Sigmoid colon (tissue), 7 donors: Measurements from ENCODE around the gene TFEB. TPM values are rescaled to one million over a fixed set of nuclear protein-coding genes. Genes with fewer than 3 reads are reported as not detected.

Experiments used
- DNase-seq: peaks from one replicate; pipeline ENCODE4 v3.0.0-alpha.2; 2019
- H3K27ac ChIP-seq, 4 donors: fragments of 200-600 bp; sonication (generic); one replicate each; pipeline ENCODE4 v1.5.1; 2016 to 2019; ENCODE audit warnings: mild to moderate bottlenecking in 1 of 4
- H3K27me3 ChIP-seq, 3 donors: fragments of 200-600 bp; sonication (generic); one replicate each; pipeline ENCODE4 v1.5.1; 2019; ENCODE audit warnings: mild to moderate bottlenecking in 1 of 3
- H3K36me3 ChIP-seq, 4 donors: fragments of 200-600 bp; sonication (generic); one replicate each; pipeline ENCODE4 v1.5.1; 2016 to 2019
- H3K4me1 ChIP-seq, 4 donors: fragments of 200-600 bp; sonication (generic); one replicate each; pipeline ENCODE4 v1.5.1; 2017 to 2019
- H3K4me3 ChIP-seq, 4 donors: fragments of 200-600 bp; sonication (generic); one replicate each; pipeline ENCODE4 v1.5.1; 2017 to 2019; ENCODE audit warnings: mild to moderate bottlenecking in 2 of 4, moderate library complexity in 1 of 4
- H3K9me3 ChIP-seq, 4 donors: fragments of 200-600 bp in 3 of 4; sonication (generic) in 3 of 4; one replicate each; pipeline versions ENCODE4 v1.5.1 to v1.6.1; 2013 to 2019
- CTCF ChIP-seq, 4 experiments: fragments of 450-650 bp in 3 of 4; fragments of 200-600 bp in 1 of 4; IDR thresholded peaks; one replicate each; pipeline ENCODE4 v1.5.1; 2016 to 2019; ENCODE audit warnings: antibody characterized with exemption in 4 of 4, mild to moderate bottlenecking in 3 of 4, moderate library complexity in 2 of 4
- EP300 ChIP-seq, 4 donors: sonication (generic); formaldehyde crosslinking; IDR thresholded peaks; one replicate each; pipeline ENCODE4 v1.6.1; 2017; ENCODE audit warnings: antibody characterized with exemption in 4 of 4
- POLR2A ChIP-seq, 2 donors: fragments of 450-650 bp; IDR thresholded peaks; one replicate each; pipeline ENCODE4 v1.6.1; 2016; ENCODE audit warnings: antibody characterized with exemption in 2 of 2, mild to moderate bottlenecking in 2 of 2, moderate library complexity in 2 of 2
- POLR2AphosphoS5 ChIP-seq, 4 donors: sonication (generic); formaldehyde crosslinking; IDR thresholded peaks; one replicate each; pipeline ENCODE4 v1.6.1; 2017; ENCODE audit warnings: antibody characterized with exemption in 4 of 4
- WGBS, 2 donors: extraction: QIAGEN DNeasy Blood & Tissue Kit; methylation state at CpG; one replicate each; pipeline ENCODE4 v1.1.7; 2013; 5-methylcytosine and 5-hydroxymethylcytosine counted together
- intact Hi-C: fragments of 100-400 bp; cut with DNase I; formaldehyde crosslinking; loops from one replicate; pipeline ENCODE4 v1.15.1; 2023
- polyA plus RNA-seq, 3 donors: library from polyadenylated mRNA; stranded (reverse); fragments of 200-250 nt; gene quantifications; one replicate each; pipeline ENCODE4 v1.2.3, GENCODE V29; 2013
- total RNA-seq, 4 donors: library from RNA; depleted of rRNA; stranded (reverse); fragments of >200 nt; gene quantifications; one replicate each; pipeline ENCODE4 v1.1.0, GENCODE V29; 2016
- donor health status: healthy with polysubstance abuse.
- donor health status: Bipolar disorder and iron deficiency.
- donor health status: healthy.

The TFEB gene
- total and polyA plus RNA-seq, 7 donors, result 21.0 to 40.9 (median 28.2) TPM

GRCh38 chr6:41704028-41704427, 31.4 kb downstream of the TFEB start:
- TF ChIP-seq POLR2A (IDR thresholded peaks at IDR 0.05), result no peak
- no peak for TF ChIP-seq EP300 (IDR thresholded peaks at IDR 0.05)
- TF ChIP-seq POLR2AphosphoS5 (IDR thresholded peaks at IDR 0.05), result no peak
- no peak for TF ChIP-seq CTCF (IDR thresholded peaks at IDR 0.05)
- WGBS, 2 donors, result 80 to 89% methylated on average over 7 of the region's 7 CpGs
- H3K9me3 ChIP-seq, result no peaks in the 10 kb centered on the region
- H3K36me3 ChIP-seq, result peaks cover 0 to 8% (median 2%) of the 10 kb centered on the region in 4 donors
- H3K4me1 ChIP-seq, result peaks cover 0 to 72% (median 59%) of the 10 kb centered on the region in 4 donors
- intact Hi-C loops, result no loop called here
- no peak overlapping the region for H3K4me3 ChIP-seq
- H3K27ac ChIP-seq, result peak overlapping the region in 3 of 4 donors; percentile 88 to 92 (median 89)
- no peaks in the 10 kb centered on the region for H3K27me3 ChIP-seq
- DNase-seq, result no peak

- TF ChIP-seq POLR2A (IDR thresholded peaks at IDR 0.05) (no peak), POLR2AphosphoS5 (IDR thresholded peaks at IDR 0.05) (no peak), EP300 (IDR thresholded peaks at IDR 0.05) (no peak), CTCF (IDR thresholded peaks at IDR 0.05) (no peak)
- Histone ChIP-seq H3K4me1 (peaks cover 0 to 67% (median 55%) of the 10 kb centered on the region in 4 donors), H3K9me3 (no peaks in the 10 kb centered on the region), H3K27ac (peak overlapping the region in 2 of 4 donors; percentile 26 to 92), H3K36me3 (peaks cover 0 to 15% (median 2%) of the 10 kb centered on the region in 4 donors), H3K27me3 (no peaks in the 10 kb centered on the region), H3K4me3 (no peak overlapping the region)
- WGBS, 2 donors, result 88 to 91% methylated on average over 14 of the region's 14 CpGs
- intact Hi-C loops, result no loop called here
- DNase-seq, result no peak
These were observed 32.5 kb downstream of the TFEB start for GRCh38 chr6:41702771-41703494.

- peaks cover 0 to 16% (median 2%) of the 10 kb centered on the region in 4 donors for H3K36me3 ChIP-seq
- H3K27ac ChIP-seq, result peak overlapping the region in 1 of 4 donors; percentile 26
- intact Hi-C loops, result no loop called here
- no peak overlapping the region for H3K4me3 ChIP-seq
- no peaks in the 10 kb centered on the region for H3K27me3 ChIP-seq
- H3K9me3 ChIP-seq, result no peaks in the 10 kb centered on the region
- no peak for DNase-seq
- 97% methylated on average over 10 of the region's 10 CpGs for WGBS, 2 donors
- TF ChIP-seq CTCF (IDR thresholded peaks at IDR 0.05) (no peak), POLR2AphosphoS5 (IDR thresholded peaks at IDR 0.05) (no peak), EP300 (IDR thresholded peaks at IDR 0.05) (no peak), POLR2A (IDR thresholded peaks at IDR 0.05) (no peak)
- peaks cover 0 to 60% (median 48%) of the 10 kb centered on the region in 4 donors for H3K4me1 ChIP-seq
These were observed 33.2 kb downstream of the TFEB start for GRCh38 chr6:41702089-41702745.

- DNase-seq, result no peak
- H3K27ac ChIP-seq, result no peak overlapping the region
- H3K9me3 ChIP-seq, result no peaks in the 10 kb centered on the region
- 88 to 90% methylated on average over 20 of the region's 20 CpGs for WGBS, 2 donors
- no peaks in the 10 kb centered on the region for H3K27me3 ChIP-seq
- H3K36me3 ChIP-seq, result peaks cover 0 to 16% (median 2%) of the 10 kb centered on the region in 4 donors
- peaks cover 0 to 45% (median 33%) of the 10 kb centered on the region in 4 donors for H3K4me1 ChIP-seq
- intact Hi-C loops, result no loop called here
- TF ChIP-seq POLR2AphosphoS5 (IDR thresholded peaks at IDR 0.05) (no peak), CTCF (IDR thresholded peaks at IDR 0.05) (no peak), EP300 (IDR thresholded peaks at IDR 0.05) (no peak), POLR2A (IDR thresholded peaks at IDR 0.05) (no peak)
- H3K4me3 ChIP-seq, result no peak overlapping the region
These were observed 34.7 kb downstream of the TFEB start for GRCh38 chr6:41700463-41701347.
